Activated CD8-positive, alpha-beta memory T cell treated with anti-CD3 and anti-CD28 coated beads, Interleukin-2, amount 50 U/mL, for 1 hour (primary cell): ENCODE results near the gene SH3GLB2.
"Not testable (repeated sequence)": the region's sequence is repeated elsewhere in the genome, so short reads cannot be mapped to it uniquely, and the experiment has no call there.

Source experiments
- DNase-seq: peaks from one replicate; pipeline ENCODE4 v3.0.0-alpha.2; 2020; ENCODE audit errors: extremely low read depth

Gene SH3GLB2

GRCh38 chr9:129014608-129015007 lies 13.5 kb downstream of the SH3GLB2 start:
- no peak for DNase-seq

- no peak for DNase-seq
Measured at GRCh38 chr9:129014124-129014523, 14.0 kb downstream of the SH3GLB2 start.

- no peak for DNase-seq
Measured at GRCh38 chr9:129013674-129014073, 14.5 kb downstream of the SH3GLB2 start.

- no peak for DNase-seq
Measured at GRCh38 chr9:129012893-129013448, 15.2 kb downstream of the SH3GLB2 start.

GRCh38 chr9:129012343-129012742 lies 15.8 kb downstream of the SH3GLB2 start:
- no peak for DNase-seq

GRCh38 chr9:129011761-129012181 lies 16.4 kb downstream of the SH3GLB2 start:
- no peak for DNase-seq

- DNase-seq = no peak
Measured at GRCh38 chr9:129011170-129011569, 17.0 kb downstream of the SH3GLB2 start.

- no peak for DNase-seq
Measured at GRCh38 chr9:129010267-129010975, 17.7 kb downstream of the SH3GLB2 start.

GRCh38 chr9:129009584-129010141 lies 18.5 kb downstream of the SH3GLB2 start:
- no peak for DNase-seq

- DNase-seq = no peak
Measured at GRCh38 chr9:129008986-129009583, 19.0 kb downstream of the SH3GLB2 start.

- DNase-seq = no peak
Measured at GRCh38 chr9:129008469-129008965, 19.6 kb downstream of the SH3GLB2 start.

- DNase-seq = no peak
Measured at GRCh38 chr9:129007766-129008468, 20.2 kb downstream of the SH3GLB2 start.

- DNase-seq = no peak
Measured at GRCh38 chr9:129007035-129007765, 20.9 kb downstream of the SH3GLB2 start.

GRCh38 chr9:129006328-129007034 lies 21.6 kb downstream of the SH3GLB2 start:
- DNase-seq = no peak

- no peak for DNase-seq
Measured at GRCh38 chr9:129005336-129005997, 22.7 kb downstream of the SH3GLB2 start.

- DNase-seq = not testable (repeated sequence)
Measured at GRCh38 chr9:129004173-129004572, 24.0 kb downstream of the SH3GLB2 start.

- DNase-seq = no peak
Measured at GRCh38 chr9:129002992-129003391, 25.1 kb downstream of the SH3GLB2 start.

- no peak for DNase-seq
Measured at GRCh38 chr9:129001504-129002325, 26.4 kb downstream of the SH3GLB2 start.

GRCh38 chr9:128999581-129000206 lies 28.4 kb downstream of the SH3GLB2 start:
- no peak for DNase-seq
